Stomach (tissue), 9 donors: Measurements from ENCODE around the gene IRF6. TPM values are rescaled to one million over a fixed set of nuclear protein-coding genes. Genes with fewer than 3 reads are reported as not detected.

Experiments used
- DNase-seq, 2 donors: peaks; one replicate each; pipeline versions ENCODE4 v3.0.0 to v3.0.0-alpha.2; 2013 to 2019
- H3K27ac ChIP-seq, 5 donors: fragments of 200-600 bp in 4 of 5; sonication (generic) in 4 of 5; one replicate each; pipeline ENCODE4 v1.5.1; 2013 to 2019; ENCODE audit warnings: mild to moderate bottlenecking in 1 of 5, moderate library complexity in 1 of 5
- H3K27me3 ChIP-seq, 3 donors: fragments of 200-600 bp; sonication (generic); one replicate each; pipeline ENCODE4 v1.5.1; 2017 to 2019; ENCODE audit warnings: mixed run types in 1 of 3
- H3K36me3 ChIP-seq, 4 donors: fragments of 200-600 bp; sonication (generic); 1 replicate in 3 of 4; 2 replicates in 1 of 4; pipeline ENCODE4 v1.5.1; 2016 to 2019
- H3K4me1 ChIP-seq, 4 donors: fragments of 200-600 bp; sonication (generic); one replicate each; pipeline ENCODE4 v1.5.1; 2016 to 2019
- H3K4me3 ChIP-seq, 4 donors: fragments of 200-600 bp; sonication (generic) in 3 of 4; one replicate each; pipeline ENCODE4 v1.5.1; 2016 to 2019; ENCODE audit warnings: mild to moderate bottlenecking in 1 of 4
- H3K9me3 ChIP-seq, 4 donors: fragments of 200-600 bp; sonication (generic); one replicate each; pipeline ENCODE4 v1.5.1; 2016 to 2019
- EP300 ChIP-seq: sonication (generic); formaldehyde crosslinking; IDR thresholded peaks from one replicate; pipeline ENCODE4 v1.6.1; 2017; ENCODE audit warnings: antibody characterized with exemption
- POLR2A ChIP-seq, 4 donors: fragments of 450-650 bp; IDR thresholded peaks; one replicate each; pipeline ENCODE4 v1.6.1; 2016; ENCODE audit warnings: antibody characterized with exemption in 4 of 4, control low read depth in 2 of 4, mild to moderate bottlenecking in 1 of 4, moderate library complexity in 1 of 4
- POLR2AphosphoS5 ChIP-seq, 3 donors: sonication (generic); formaldehyde crosslinking; IDR thresholded peaks; one replicate each; pipeline ENCODE4 v1.6.1; 2016; ENCODE audit warnings: antibody characterized with exemption in 3 of 3
- WGBS, 5 donors: extraction: QIAGEN DNeasy Blood & Tissue Kit in 3 of 5; methylation state at CpG; one replicate each; pipeline versions ENCODE4 v1.1.5 to v1.1.7; 2013 to 2018; 5-methylcytosine and 5-hydroxymethylcytosine counted together
- intact Hi-C: fragments of 100-400 bp; cut with DNase I; formaldehyde crosslinking; loops from one replicate; pipeline ENCODE4 v1.15.1; 2023; ENCODE audit warnings: low total_unique reads
- polyA plus RNA-seq, 3 donors: library from polyadenylated mRNA; stranded (reverse); fragments of 200-250 nt; gene quantifications; one replicate each; pipeline ENCODE4 v1.2.3, GENCODE V29; 2013
- total RNA-seq, 5 donors: library from RNA; depleted of rRNA; stranded (reverse); fragments of >200 nt; gene quantifications; one replicate each; pipeline versions ENCODE4 v1.1.0 to v1.2.3, GENCODE V29; 2014 to 2016
- TF ChIP-seq, protein P1 (sequence below), 7 experiments: fragments of 450-650 bp in 4 of 7; fragments of 200-600 bp in 3 of 7; sonication (generic) in 3 of 7; IDR thresholded peaks; one replicate each; pipeline ENCODE4 v1.5.1; 2016 to 2019; ENCODE audit warnings: antibody characterized with exemption in 7 of 7, control low read depth in 2 of 7, mild to moderate bottlenecking in 1 of 7
- donor health status: healthy with polysubstance abuse.
- donor health status: Bipolar disorder and iron deficiency.
- donor health status: healthy.

The IRF6 gene
- total and polyA plus RNA-seq, 8 donors = 11.6 to 64.8 (median 26.5) TPM

DNA sequence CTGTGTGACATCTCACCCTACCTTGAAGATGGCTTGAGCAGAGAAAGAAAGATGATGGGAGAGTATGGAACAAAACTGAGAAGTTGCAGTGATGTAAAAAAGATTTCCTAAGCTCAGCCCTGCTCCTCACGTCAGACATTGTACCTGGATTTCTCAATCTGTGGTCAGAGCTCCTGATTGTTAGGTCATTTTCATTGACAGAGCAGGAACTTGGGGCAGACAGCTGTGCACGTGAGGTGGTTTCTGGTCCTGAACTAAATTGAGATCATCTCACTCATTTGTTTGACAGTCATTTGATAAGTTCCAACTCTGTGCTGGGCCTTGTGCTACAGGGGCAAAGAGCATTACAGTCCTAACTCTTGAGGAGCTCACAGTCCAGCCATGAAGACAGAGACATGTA, 39.9 kb downstream of the IRF6 start:
- no peak for DNase-seq

DNA sequence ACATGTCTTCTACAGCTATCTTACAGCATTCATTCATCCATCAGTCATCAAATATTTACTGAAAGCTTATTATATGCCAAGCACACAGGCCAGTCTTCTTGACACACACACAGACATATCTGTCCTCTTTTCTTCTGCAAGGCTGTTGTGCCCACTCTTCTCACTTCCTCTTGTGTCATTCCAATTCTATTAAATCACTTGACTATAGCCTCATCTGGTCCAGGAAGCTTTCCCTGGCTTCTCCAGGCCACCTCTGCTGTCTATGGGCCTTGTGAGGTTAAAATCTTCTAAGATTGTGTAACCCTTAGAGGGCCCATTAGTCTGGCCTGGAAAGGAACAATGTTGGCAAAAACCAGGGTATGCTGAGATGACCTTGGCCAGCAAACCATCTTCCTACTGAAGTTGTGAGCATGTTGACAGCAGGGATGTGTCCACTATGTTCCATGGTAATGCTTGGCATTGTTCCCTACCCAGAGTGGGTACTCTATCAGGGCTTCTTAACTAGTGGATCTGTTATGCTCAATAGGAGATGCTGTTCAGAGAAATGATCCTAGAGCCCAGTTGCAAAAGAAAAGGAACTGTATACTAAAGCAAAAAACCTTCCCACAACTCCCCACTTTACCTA, 44.8 kb downstream of the IRF6 start:
- H3K4me3 ChIP-seq = no peak overlapping the region
- intact Hi-C loops = no loop called here
- no peaks in the 10 kb centered on the region for H3K9me3 ChIP-seq
- no peaks in the 10 kb centered on the region for H3K27me3 ChIP-seq
- H3K4me1 ChIP-seq = peaks cover 0 to 35% (median 9%) of the 10 kb centered on the region in 4 donors
- no peak for TF ChIP-seq POLR2A (IDR thresholded peaks at IDR 0.05)
- TF ChIP-seq POLR2AphosphoS5 (IDR thresholded peaks at IDR 0.05) = no peak
- TF ChIP-seq EP300 = no peak
- TF ChIP-seq, protein P1, sequence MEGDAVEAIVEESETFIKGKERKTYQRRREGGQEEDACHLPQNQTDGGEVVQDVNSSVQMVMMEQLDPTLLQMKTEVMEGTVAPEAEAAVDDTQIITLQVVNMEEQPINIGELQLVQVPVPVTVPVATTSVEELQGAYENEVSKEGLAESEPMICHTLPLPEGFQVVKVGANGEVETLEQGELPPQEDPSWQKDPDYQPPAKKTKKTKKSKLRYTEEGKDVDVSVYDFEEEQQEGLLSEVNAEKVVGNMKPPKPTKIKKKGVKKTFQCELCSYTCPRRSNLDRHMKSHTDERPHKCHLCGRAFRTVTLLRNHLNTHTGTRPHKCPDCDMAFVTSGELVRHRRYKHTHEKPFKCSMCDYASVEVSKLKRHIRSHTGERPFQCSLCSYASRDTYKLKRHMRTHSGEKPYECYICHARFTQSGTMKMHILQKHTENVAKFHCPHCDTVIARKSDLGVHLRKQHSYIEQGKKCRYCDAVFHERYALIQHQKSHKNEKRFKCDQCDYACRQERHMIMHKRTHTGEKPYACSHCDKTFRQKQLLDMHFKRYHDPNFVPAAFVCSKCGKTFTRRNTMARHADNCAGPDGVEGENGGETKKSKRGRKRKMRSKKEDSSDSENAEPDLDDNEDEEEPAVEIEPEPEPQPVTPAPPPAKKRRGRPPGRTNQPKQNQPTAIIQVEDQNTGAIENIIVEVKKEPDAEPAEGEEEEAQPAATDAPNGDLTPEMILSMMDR (IDR thresholded peaks at IDR 0.05) = no peak
- DNase-seq = no peak
- peaks cover 0 to 9% (median 0%) of the 10 kb centered on the region in 4 donors for H3K36me3 ChIP-seq
- H3K27ac ChIP-seq = no peak overlapping the region

More for the DNA sequence above, 39.9 kb downstream of the IRF6 start:
- 55 to 66% (median 59%) methylated on average over 2 of the region's 2 CpGs for WGBS, 5 donors
- intact Hi-C loops = no loop called here
- no peaks in the 10 kb centered on the region for H3K9me3 ChIP-seq
- H3K27ac ChIP-seq = peak overlapping the region in 2 of 5 donors; percentile 31 to 38
- H3K4me3 ChIP-seq = no peak overlapping the region
- peaks cover 18 to 42% (median 32%) of the 10 kb centered on the region in 4 donors for H3K4me1 ChIP-seq
- H3K27me3 ChIP-seq = no peaks in the 10 kb centered on the region
- TF ChIP-seq POLR2A (IDR thresholded peaks at IDR 0.05) (no peak), EP300 (no peak), POLR2AphosphoS5 (IDR thresholded peaks at IDR 0.05) (no peak)
- TF ChIP-seq, protein P1 (IDR thresholded peaks at IDR 0.05) = no peak
- peaks cover 0 to 4% (median 0%) of the 10 kb centered on the region in 4 donors for H3K36me3 ChIP-seq

DNA sequence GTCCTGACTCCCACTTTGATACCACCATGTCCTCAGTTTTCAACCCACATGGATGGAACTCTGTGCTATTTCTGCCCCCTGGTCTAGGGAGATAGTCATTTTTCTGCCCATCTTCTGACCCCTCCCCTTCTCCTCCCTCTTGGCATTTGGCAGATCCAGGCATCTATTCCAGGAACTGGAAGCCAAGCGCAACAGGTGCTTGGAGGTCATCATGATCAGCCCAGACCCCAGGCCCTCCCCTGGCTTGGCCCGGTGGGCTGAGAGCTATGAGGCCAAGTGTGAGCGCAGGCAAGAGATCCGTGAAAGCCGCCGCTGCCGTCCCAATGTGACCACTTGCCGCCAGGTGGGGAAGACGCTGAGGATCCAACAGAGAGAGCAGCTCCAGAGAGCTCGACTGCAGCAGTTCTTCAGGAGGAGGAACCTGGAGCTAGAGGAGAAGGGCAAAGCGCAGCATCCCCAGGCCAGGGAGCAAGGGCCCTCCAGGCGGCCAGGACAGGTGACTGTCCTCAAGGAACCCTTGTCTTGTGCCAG, 46.0 kb downstream of the IRF6 start:
- intact Hi-C loops = no loop called here
- H3K4me3 ChIP-seq = no peak overlapping the region
- peaks cover 0 to 9% (median 0%) of the 10 kb centered on the region in 4 donors for H3K36me3 ChIP-seq
- no peaks in the 10 kb centered on the region for H3K27me3 ChIP-seq
- H3K4me1 ChIP-seq = peaks cover 0 to 37% (median 9%) of the 10 kb centered on the region in 4 donors
- H3K9me3 ChIP-seq = no peaks in the 10 kb centered on the region
- WGBS, 5 donors = 91 to 95% (median 93%) methylated on average over 12 of the region's 12 CpGs
- no peak for DNase-seq
- TF ChIP-seq POLR2AphosphoS5 (IDR thresholded peaks at IDR 0.05) (no peak), EP300 (no peak)
- no peak overlapping the region for H3K27ac ChIP-seq

DNA sequence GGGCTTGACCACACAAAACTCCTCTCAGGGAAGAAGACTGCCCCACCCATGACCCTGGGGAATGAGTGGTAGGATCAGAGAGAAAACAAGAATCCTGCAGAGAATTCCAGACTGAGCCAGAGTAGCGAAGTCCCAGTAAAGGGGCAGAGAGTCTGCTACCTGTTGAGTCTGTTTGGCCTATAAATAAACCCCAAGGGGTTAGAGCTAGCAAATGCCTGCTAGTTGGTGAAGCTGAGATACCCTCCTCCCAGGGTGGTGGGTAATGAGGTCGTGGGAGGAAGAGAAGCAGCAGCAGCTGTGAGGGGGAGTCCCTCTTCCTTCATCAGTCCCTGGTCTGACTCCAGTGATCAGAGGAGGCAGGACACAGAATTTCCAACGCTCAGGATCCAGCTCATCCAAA, 47.5 kb downstream of the IRF6 start:
- Histone ChIP-seq H3K4me1 (peaks cover 0 to 37% (median 9%) of the 10 kb centered on the region in 4 donors), H3K9me3 (no peaks in the 10 kb centered on the region), H3K4me3 (peak overlapping the region in 2 of 4 donors; percentile 13 to 35), H3K36me3 (peaks cover 0 to 9% (median 0%) of the 10 kb centered on the region in 4 donors), H3K27me3 (no peaks in the 10 kb centered on the region), H3K27ac (peak overlapping the region in 1 of 5 donors; percentile 20)
- no peak for DNase-seq
- TF ChIP-seq, protein P1 (IDR thresholded peaks at IDR 0.05) = no peak
- TF ChIP-seq POLR2AphosphoS5 (IDR thresholded peaks at IDR 0.05) (no peak), EP300 (no peak)
- WGBS, 5 donors = 50 to 72% (median 62%) methylated on average over 3 of the region's 3 CpGs
- intact Hi-C loops = no loop called here
